ENCODE data around the gene EPHB3.

EPHB3 gene

DNA sequence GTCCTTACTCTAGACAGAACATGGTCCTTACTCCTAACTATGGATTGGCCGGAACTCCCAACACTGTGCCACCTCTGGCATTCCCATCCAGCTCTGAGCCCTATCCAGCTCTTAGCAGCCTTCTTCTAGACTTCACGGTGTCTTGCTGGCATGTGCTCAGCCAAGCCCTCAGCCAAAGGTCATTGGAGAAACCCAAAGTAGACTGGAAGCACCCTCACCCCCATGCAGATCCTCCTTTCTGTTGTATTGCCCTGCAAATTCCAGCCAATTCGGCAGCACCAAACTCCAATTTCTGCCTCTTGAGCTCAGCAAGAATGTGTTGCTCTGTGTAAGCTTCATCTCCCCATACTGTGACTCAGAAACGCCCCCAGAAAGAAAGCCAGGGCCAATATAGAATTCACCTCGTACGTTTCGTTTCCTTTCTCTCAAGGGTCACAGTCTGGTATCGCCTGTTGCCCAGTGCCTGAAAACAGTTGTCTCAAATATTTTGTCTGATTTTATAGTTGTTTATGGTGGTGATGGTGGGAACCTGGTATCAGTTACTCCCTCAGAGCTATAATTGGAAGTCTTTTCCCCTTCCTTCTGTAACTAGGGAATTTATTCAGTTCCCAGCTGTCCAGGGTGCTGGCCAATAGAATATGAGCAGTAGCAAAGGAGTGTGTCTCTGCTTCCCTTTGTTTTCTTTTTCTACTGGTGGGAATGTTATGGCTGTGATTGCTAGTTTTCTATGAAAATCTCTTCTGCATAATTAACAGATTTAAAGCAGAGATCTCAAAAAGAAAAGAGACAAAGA lies 28.4 kb upstream of the EPHB3 start:
- Histone ChIP-seq H3K4me2 (ENCODE audit: low read depth, low read length) (no peak overlapping the region), H3K9me2 (replicated peaks; ENCODE audit: insufficient read depth, low read length) (no peaks in the 10 kb centered on the region), H3K27me3 (replicated peaks; ENCODE audit: insufficient read depth, low read length) (peaks cover 57% of the 10 kb centered on the region), H3K4me1 (ENCODE audit: low read length) (no peaks in the 10 kb centered on the region), H3K4me3 (ENCODE audit: low read length) (no peak overlapping the region), H3K27ac (ENCODE audit: low read length) (no peak overlapping the region), H4K20me1 (ENCODE audit: insufficient read depth, low read length) (no peaks in the 10 kb centered on the region), H2AFZ (ENCODE audit: low read length) (no peak overlapping the region), H3K36me3 (replicated peaks; ENCODE audit: insufficient read depth, low read length) (no peaks in the 10 kb centered on the region), H3K79me2 (ENCODE audit: low read length) (no peaks in the 10 kb centered on the region), H3K9me3 (replicated peaks; ENCODE audit: insufficient read depth, low read length) (no peaks in the 10 kb centered on the region), H3F3A (ENCODE audit: insufficient read depth, low read length) (no peaks in the 10 kb centered on the region), H3K9ac (ENCODE audit: low read length) (no peak overlapping the region)
- no peak for DNase-seq
- TF ChIP-seq EZH2 (optimal IDR thresholded peaks at IDR 0.05; ENCODE audit: low read depth, low read length) (no peak), EZH2phosphoT487 (IDR thresholded peaks at IDR 0.05; ENCODE audit: low read length) (no peak)
- TF ChIP-seq, protein P1, sequence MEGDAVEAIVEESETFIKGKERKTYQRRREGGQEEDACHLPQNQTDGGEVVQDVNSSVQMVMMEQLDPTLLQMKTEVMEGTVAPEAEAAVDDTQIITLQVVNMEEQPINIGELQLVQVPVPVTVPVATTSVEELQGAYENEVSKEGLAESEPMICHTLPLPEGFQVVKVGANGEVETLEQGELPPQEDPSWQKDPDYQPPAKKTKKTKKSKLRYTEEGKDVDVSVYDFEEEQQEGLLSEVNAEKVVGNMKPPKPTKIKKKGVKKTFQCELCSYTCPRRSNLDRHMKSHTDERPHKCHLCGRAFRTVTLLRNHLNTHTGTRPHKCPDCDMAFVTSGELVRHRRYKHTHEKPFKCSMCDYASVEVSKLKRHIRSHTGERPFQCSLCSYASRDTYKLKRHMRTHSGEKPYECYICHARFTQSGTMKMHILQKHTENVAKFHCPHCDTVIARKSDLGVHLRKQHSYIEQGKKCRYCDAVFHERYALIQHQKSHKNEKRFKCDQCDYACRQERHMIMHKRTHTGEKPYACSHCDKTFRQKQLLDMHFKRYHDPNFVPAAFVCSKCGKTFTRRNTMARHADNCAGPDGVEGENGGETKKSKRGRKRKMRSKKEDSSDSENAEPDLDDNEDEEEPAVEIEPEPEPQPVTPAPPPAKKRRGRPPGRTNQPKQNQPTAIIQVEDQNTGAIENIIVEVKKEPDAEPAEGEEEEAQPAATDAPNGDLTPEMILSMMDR (IDR thresholded peaks at IDR 0.05; ENCODE audit: low read length): no peak

DNA sequence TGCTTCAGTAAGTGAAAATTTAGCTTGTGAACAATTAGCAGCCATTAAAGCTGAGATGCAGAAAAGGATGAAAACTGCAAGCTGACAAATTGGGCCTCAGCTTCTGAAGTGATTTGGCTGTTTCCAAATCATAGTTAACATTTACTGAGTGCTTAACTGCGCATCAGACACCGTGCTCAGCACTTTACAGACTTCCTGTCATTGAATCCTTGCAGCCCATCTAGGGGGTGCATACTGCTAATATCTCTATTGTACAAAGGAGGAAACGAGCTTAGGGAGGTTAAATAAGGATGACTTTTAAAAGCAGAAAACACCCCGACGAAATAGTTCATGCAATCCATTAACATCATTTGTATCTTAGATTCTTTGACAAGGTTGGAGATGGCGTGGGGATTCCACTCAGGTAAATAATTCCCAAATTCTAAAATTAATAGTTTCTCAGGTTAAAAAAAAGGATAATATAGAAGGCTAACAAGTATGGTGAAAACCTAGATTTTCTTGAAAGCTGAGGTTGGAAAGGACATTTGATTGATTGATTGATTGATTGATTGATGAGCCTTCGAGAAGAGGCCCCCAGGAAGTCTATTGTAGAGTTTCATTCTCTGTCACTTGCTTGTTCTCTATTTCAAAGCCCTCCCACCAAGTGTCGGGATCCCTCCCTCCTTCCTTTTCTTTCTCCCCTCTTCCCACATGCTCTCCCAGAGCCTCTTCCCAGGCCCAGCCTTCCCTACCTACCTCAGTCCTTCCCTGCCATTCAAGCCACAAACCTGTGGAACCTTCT lies 23.5 kb upstream of the EPHB3 start:
- H3K4me3 ChIP-seq (ENCODE audit: low read length): no peak overlapping the region

DNA sequence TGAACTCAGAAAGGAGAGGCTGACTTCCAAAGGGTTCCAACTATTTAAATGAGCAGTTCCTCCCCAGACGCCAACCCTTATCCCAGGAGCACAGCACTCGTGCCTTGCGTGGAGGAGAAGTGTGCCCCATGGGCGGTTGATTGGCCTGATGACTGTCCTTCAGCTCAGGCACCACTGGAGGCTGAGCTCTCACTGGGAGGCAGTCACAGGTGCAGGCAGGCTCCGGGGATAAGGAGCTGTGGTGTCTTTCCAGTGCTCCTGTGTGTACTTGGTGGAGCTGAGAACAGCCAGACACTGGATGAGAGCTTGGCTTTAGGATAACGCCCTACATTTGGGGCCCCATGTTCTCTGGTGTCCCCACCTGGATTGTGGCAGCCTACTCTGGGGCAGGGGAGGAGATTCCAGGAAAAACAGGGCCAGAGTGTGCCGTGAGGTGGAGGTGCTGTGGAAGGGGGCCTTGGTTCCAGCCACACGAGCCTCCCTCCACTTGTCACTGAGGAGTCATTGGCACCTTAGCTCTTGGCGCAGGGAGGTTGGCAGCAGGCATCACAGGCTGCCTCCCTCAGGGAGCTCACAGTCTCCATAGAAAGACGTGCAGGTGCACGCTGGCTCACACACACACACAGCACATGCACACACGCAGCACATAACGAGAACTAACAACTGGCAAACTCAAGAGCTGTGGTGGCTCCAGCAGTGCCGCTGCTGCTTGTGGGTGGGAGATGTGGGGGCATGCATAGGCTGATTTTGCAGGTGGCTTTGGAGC lies 22.7 kb upstream of the EPHB3 start:
- H3K4me2 ChIP-seq (ENCODE audit: low read depth, low read length): no peak overlapping the region

More for the DNA sequence above, 23.5 kb upstream of the EPHB3 start:
- Histone ChIP-seq H3K27me3 (replicated peaks; ENCODE audit: insufficient read depth, low read length) (peaks cover 58% of the 10 kb centered on the region), H3K27ac (ENCODE audit: low read length) (no peak overlapping the region), H3K4me2 (ENCODE audit: low read depth, low read length) (no peak overlapping the region), H3K9ac (ENCODE audit: low read length) (no peak overlapping the region), H3K79me2 (ENCODE audit: low read length) (no peaks in the 10 kb centered on the region), H3K36me3 (replicated peaks; ENCODE audit: insufficient read depth, low read length) (no peaks in the 10 kb centered on the region), H3K9me3 (replicated peaks; ENCODE audit: insufficient read depth, low read length) (no peaks in the 10 kb centered on the region), H3K4me1 (ENCODE audit: low read length) (no peaks in the 10 kb centered on the region), H4K20me1 (ENCODE audit: insufficient read depth, low read length) (no peaks in the 10 kb centered on the region), H2AFZ (ENCODE audit: low read length) (no peak overlapping the region), H3K9me2 (replicated peaks; ENCODE audit: insufficient read depth, low read length) (no peaks in the 10 kb centered on the region), H3F3A (ENCODE audit: insufficient read depth, low read length) (no peaks in the 10 kb centered on the region)
- TF ChIP-seq, protein P1 (IDR thresholded peaks at IDR 0.05; ENCODE audit: low read length): no peak
- TF ChIP-seq EZH2phosphoT487 (IDR thresholded peaks at IDR 0.05; ENCODE audit: low read length) (no peak), EZH2 (optimal IDR thresholded peaks at IDR 0.05; ENCODE audit: low read depth, low read length) (no peak)
- DNase-seq: no peak

More for the DNA sequence above, 22.7 kb upstream of the EPHB3 start:
- Histone ChIP-seq H3K27me3 (replicated peaks; ENCODE audit: insufficient read depth, low read length) (peaks cover 60% of the 10 kb centered on the region), H3F3A (ENCODE audit: insufficient read depth, low read length) (no peaks in the 10 kb centered on the region), H3K27ac (ENCODE audit: low read length) (no peak overlapping the region), H3K36me3 (replicated peaks; ENCODE audit: insufficient read depth, low read length) (no peaks in the 10 kb centered on the region), H3K9me3 (replicated peaks; ENCODE audit: insufficient read depth, low read length) (no peaks in the 10 kb centered on the region), H3K4me3 (ENCODE audit: low read length) (no peak overlapping the region), H2AFZ (ENCODE audit: low read length) (no peak overlapping the region), H3K9me2 (replicated peaks; ENCODE audit: insufficient read depth, low read length) (no peaks in the 10 kb centered on the region), H3K4me1 (ENCODE audit: low read length) (peaks cover 3% of the 10 kb centered on the region; the same call in 1 of the 2 replicates), H4K20me1 (ENCODE audit: insufficient read depth, low read length) (no peaks in the 10 kb centered on the region), H3K9ac (ENCODE audit: low read length) (no peak overlapping the region), H3K79me2 (ENCODE audit: low read length) (no peaks in the 10 kb centered on the region)
- no peak for DNase-seq
- TF ChIP-seq EZH2 (optimal IDR thresholded peaks at IDR 0.05; ENCODE audit: low read depth, low read length) (no peak), EZH2phosphoT487 (IDR thresholded peaks at IDR 0.05; ENCODE audit: low read length) (no peak)
- TF ChIP-seq, protein P1 (IDR thresholded peaks at IDR 0.05; ENCODE audit: low read length): no peak
